ENCODE results near the gene EXOC4. TPM values are rescaled to one million over a fixed set of nuclear protein-coding genes. Genes with fewer than 3 reads are reported as not detected.

EXOC4 gene
- polyA plus RNA-seq, 3 donors, result 76.4 to 81.9 (median 78.9) TPM

DNA sequence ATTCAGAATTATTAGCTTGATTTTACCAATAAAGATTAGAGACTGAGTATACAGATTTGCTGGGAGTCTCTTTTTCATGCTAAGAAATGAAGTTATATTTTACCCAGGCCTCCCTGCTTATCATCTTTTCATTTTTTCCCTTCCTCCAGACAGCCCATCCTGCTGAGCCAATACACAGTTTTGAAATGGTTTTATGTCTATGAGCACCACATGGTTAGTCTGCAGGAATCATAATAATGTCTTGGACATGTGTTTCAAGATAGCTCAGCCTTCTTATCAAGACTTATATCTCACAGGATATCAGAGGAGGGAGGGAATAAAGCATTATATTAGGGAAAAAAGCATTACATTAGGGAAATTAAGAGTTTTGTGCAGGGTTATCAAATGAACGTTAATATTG, 157.1 kb downstream of the EXOC4 start:
- no peak for DNase-seq (ENCODE audit: low read depth in 3 of 3, low spot score in 2 of 3)

DNA sequence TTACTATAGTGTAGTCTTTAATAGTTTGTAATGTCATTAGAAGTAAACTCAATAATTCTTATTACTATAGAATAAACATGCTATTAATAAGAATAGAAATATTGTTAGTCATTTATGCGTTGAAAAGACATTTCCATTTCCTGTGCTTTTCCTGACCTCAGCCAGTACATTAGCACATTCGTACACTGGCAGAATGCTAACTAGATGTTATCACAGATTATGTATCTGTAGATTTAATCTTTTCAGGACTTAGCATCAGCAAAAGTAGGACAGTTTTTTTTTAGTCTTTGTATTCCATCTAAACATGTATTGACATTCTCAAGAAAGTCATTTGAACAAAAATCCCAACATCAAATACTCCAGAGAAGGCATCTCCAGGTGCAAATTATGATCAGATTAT, 158.5 kb downstream of the EXOC4 start:
- DNase-seq (ENCODE audit: low read depth in 3 of 3, low spot score in 2 of 3), result no peak

DNA sequence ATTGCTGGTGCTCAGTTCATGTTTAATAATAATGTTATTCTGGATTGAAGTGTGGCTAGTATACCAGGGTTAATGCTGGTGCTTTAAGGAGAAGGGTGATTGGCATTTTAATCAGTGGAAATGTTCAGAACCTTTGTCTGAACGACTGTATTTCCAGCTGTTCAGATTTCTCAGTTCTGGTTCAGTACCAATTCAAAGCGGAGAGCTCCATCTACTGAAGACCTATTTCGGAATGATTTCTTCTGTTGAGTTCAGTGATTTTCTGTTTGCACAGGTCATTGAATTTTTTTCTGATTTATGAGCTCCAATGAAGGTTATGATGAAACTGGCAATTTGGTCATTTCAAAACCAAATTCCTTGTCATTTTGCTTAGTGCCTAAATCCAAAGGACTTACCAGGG, 160.1 kb downstream of the EXOC4 start:
- DNase-seq (ENCODE audit: low read depth in 3 of 3, low spot score in 2 of 3), result no peak

DNA sequence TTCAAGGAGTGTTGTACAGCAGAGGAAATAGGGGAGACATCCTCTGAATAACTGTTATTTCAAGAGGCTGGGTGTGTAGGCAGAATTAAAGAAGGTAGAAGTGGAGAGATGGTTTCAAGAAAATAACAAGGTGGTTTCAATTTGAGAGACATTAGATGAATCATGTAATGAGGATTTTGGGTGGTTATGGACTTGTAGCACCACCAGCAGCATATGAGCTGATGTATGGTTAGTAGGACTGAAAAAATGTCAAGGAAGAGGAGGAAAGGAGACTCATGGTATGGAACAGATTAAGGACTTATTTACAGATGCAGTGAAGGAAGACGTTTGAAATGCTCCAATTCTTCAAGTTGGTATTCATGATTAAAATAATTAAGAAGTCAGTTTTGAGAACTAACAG, 166.2 kb downstream of the EXOC4 start:
- no peak for DNase-seq (ENCODE audit: low read depth in 3 of 3, low spot score in 2 of 3)

DNA sequence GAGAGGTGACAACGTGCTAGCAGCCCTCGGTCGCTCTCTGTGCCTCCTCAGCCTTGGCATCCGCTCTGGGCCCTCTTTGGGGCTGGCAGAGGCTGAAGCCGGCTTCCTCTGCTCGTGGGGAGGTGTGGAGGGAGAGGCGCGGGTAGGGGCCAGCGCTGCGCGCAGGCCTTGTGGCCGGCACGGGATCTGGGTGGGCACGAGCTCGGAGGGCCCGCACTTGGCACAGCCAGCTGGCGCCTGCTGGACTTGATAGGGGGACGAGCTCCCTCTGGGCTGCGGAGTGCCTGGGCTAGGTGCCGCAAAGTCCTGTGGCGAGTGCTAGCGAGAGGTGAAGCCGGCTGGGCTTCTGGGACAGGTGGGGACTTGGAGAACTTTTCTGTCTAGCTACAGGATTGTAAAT, 170.7 kb downstream of the EXOC4 start:
- DNase-seq (ENCODE audit: low read depth in 3 of 3, low spot score in 2 of 3), result no peak

DNA sequence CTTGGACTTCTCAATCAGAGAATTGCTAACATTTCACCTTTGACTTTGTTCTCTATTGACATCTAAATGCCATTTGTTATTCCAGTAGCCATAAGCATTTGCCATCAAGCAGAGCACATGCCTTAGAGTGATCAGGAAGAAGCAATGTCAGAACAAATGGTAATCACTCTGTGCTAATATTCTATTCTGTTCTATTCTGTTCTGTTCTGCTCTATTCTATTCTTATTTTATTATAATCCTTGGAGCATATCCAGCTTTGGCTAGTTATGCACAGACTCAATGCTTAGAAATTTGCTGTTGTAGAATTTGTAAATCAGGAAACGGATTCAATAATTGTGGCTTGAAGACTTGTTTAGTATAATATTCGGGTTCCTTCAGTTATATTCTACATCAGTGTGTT, 175.4 kb downstream of the EXOC4 start:
- no peak for DNase-seq (ENCODE audit: low read depth in 3 of 3, low spot score in 2 of 3)

DNA sequence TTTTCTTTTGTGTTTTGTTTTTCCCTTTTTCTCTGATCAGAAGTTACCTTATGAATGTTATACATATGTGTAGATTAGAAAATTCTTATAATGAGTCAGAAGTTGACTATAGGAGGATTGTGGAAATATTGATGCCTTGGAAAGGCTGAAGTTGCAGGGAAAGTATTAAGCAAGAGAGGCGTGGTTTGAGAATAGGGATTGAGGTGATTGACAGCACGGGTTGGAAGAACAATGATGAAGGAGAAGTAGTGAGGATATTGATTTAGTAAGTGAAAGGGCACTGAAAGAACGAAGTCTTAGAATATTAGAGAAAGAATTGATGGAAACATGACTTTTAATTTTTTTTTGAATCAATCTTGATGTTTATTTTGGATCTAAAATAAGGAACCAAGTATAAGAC, 176.0 kb downstream of the EXOC4 start:
- DNase-seq (ENCODE audit: low read depth in 3 of 3, low spot score in 2 of 3), result no peak

DNA sequence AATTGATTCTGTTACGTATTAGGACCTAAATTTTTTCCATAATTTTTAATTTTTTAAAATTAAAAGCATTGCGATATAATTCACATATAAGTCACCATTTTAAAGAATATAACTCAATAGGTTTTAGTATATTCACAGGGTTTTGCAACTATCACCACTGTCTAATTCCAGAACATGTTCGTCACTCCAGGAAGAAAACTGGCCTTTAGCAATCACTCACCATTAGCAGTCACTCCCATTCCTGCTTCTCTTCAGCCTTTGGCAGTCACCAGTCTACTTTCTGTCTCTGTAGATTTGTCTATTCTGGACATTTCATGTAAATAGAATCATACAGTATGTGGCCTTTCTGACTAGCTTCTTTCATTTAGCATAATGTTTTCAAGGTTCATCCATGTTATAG, 176.5 kb downstream of the EXOC4 start:
- DNase-seq (ENCODE audit: low read depth in 3 of 3, low spot score in 2 of 3), result no peak

DNA sequence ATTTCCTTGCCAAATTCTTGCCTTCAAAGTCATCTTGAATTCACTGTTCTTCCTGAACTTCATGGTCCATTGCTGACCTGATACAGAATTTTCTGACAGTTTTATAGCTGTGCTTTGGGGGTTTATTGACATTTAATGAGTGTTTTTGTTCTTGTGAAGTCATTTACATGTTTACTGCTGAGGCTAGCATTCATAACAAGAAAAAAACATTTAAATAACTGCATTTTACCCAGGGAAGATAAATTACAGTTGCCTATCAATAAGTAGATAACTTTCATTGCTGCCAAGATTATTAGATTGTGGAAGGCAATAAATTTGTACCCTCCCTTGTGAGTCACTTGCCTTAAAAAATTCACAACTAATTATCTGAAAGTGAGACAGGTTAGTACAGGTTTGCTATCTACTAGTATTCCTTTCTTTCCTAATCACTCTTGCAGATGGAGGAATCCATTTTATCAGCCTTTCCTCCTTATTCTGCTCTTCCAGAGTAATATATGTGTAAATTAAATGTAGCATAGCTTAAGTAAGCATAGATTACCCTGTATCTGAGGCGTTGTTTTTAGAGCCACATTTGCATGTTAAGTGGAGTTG, 178.4 kb downstream of the EXOC4 start:
- no peak for DNase-seq (ENCODE audit: low read depth in 3 of 3, low spot score in 2 of 3)

DNA sequence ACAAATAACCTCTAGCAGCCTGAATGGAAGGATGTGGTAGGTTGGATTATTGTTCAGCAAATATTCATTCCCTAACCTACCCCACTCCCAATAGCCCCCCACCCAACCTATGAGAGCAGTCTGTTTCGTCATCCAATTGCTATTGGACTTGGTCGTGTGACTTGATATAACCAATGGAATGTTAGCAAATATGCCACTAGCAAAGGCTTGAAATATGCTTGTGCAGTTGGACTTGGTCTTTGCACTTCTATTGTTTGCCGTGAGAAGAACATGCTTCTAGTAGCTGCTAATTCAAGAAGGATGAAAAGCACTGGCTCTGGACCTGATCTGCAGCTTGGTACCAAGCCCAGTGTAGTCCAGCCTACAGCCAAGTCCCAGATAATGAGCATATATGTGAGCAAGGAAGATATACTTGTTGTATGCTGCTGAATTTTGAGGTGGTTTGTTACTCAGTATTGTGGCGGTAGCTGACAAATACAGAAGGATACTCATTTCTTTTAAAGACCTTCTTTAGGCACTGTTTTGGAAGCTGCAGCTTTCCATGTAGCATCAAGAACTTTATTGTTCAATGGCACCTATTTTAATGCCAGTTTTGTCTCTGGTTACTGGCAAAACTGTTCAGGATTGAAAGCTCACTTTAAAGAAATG, 180.4 kb downstream of the EXOC4 start:
- DNase-seq (ENCODE audit: low read depth in 3 of 3, low spot score in 2 of 3), result no peak

DNA sequence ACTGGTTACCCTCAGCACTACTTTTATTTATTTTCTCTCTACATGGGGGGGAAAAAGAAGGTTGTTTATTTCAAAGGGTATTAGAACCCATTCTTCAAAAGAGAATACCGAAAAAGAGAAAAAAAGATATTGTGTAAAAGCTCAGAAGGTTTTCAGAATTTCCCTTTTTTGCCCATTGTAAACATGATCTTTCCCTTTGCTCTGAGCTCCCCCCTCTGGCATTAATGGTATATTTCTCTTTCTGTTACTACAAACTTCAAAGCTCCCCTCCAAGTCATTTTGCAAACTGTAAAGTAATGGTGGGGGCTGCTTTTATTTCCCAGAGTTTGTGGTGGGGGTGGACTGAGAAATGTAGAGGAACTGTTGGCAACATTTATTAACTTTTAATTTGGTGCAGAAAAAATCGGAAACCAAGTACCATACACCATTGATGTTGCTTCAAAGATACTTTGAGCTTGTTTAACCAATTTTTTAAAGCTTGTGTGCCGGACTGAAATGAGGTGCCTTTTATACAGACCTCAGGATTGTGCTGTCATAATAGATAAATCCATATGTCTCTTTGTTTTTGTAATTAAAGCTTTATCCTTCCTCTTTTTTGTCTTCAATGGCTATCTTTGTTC, 181.5 kb downstream of the EXOC4 start:
- DNase-seq (ENCODE audit: low read depth in 3 of 3, low spot score in 2 of 3), result peak in 2 of 3 donors; percentile 8 to 17

DNA sequence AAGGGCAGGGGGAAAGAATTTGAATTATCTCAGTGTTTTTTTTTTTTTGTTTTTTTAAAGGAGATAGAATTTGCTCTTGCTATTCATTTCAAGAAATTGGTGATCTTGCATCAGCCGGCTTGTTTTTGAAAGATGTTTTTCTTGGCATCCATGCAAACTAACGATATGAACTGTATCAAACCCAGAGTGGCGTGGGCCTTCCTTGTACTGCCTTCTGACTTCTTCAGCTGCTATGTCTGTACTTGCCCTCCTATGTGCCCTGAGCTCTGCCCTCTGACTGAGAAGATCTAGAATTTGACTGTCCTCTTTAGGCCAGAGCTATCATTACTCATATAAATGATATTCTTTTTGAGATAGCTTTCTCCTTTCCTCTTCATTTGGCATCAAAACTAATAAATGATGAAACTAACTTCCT, 183.1 kb downstream of the EXOC4 start:
- no peak for DNase-seq (ENCODE audit: low read depth in 3 of 3, low spot score in 2 of 3)

DNA sequence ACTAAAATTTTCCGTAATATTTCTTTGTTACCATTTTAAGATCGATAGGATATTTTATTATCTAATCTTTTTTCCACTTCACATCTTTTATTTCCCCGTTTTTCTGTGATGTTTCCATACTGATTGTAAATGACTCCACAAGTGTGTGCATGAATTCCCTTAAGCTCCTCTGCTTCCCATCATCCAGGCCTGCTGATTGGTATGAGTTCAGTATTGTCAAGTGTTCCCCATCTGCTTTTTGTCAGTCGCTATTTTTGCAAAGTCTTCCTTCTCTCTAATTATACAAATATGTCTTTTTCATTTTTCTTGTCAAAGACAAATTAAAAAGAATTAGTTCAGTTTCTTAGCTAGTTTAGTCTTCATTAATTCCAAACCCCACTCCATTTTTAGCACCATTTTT, 184.7 kb downstream of the EXOC4 start:
- no peak for DNase-seq (ENCODE audit: low read depth in 3 of 3, low spot score in 2 of 3)

DNA sequence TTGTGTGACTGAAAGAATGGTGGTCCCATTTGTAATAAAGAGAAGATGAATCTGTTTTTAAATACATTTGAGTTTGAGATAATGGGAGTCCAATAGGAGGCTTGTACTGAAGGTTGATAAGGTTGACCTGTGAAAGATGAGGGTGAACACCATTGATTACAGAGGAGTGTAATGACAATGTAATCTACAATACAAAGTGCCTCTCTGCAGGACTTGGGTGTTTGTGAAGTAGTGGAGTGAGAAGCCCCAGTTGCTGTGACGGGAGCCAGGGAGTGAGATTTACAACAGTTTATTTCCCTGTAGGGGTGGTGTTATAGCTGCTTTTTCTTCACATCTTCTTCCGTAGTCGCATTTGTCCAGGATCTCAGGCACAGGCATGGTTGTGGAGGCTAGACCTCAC, 189.9 kb downstream of the EXOC4 start:
- DNase-seq (ENCODE audit: low read depth in 3 of 3, low spot score in 2 of 3), result no peak

DNA sequence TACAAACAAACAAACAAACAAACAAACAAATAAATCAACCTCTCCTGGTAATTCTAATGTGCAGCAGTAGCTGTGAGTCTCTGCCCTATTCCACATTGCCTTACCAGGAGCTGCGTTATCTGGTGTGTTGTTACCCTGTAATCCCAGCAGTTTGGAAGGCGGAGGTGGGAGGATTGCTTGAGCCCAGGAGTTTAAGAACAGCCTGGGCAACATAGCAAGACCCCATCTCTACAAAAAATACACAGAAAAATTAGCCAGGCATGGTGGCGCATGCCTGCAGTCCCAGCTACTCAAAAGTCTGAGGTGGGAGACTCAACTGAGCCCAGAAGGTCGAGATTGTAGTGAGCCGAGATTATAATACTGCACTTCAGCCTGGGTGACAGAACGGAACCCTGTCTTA, 192.7 kb downstream of the EXOC4 start:
- DNase-seq (ENCODE audit: low read depth in 3 of 3, low spot score in 2 of 3), result no peak

DNA sequence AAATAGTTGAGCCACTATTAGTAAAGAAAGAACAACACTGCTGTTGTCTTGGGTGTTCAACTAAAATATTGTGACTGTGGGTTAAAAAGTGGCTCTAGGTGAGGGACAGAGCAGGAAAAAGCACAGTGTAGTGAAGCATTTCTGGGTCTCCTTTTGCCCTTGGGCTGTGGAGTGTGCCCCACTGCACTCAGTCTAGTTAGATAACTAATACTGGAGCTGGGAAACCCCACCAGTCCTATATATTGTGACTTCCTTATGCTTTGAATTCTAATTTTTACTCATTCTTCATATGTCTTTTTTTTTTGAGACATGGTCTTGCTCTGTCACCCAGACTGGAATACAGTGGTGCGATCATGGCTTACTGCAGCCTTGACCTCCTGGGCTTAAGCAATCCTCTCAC, 195.1 kb downstream of the EXOC4 start:
- no peak for DNase-seq (ENCODE audit: low read depth in 3 of 3, low spot score in 2 of 3)

DNA sequence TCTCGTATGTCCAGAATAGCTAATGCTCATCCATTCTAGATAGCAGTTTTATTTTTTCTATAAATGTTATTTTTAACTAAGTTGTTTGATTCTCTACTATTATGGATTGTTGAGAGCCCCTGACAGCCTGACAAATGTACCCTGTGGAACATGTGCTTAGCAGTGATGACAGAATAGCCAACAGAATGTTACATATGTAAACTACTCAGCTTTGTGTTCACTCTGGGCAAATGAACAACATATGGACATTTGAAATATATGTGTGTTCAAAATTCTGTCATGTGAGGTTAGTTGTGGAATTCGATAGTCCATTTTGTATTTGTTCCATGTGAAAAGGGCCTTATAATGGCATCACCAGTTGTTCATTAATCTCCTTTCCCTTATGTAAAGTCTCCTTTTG, 199.7 kb downstream of the EXOC4 start:
- no peak for DNase-seq (ENCODE audit: low read depth in 3 of 3, low spot score in 2 of 3)

DNA sequence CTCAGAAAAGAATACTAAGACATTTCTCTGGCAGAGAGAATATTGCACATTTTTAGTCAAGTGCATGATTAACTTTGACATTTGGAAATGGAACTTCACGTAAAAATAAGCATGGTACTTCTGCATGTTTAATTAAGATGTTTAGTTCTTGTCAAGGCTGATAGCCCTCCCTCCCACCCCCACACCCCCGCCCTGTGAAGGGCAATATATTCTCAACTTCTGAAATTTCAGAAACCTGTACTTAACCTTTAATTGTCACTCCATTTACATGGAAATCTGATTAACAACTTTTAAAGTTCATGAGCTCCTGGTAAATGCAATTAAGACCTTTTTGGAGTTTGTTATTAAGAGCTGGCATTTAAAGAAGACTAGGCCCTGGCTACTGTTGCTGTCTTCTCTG, 205.8 kb downstream of the EXOC4 start:
- no peak for DNase-seq (ENCODE audit: low read depth in 3 of 3, low spot score in 2 of 3)

DNA sequence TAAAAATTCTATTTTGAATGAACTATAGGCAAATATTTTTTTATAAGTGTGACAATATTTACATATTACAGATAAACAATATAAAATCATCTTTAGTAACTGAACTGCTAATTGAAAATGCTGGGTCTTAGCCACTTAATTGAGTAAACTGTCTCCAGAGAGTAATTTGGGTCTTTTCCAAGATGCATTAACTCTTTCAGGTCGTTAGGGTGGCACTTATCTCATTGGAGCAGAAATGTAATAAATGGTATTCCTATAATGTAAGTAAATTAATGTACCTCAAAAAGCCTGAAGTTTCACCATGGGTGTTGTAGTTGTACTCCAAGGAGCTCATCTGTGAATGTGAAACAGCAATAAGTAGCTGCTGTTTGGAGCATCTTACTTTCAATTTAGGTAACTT, 208.5 kb downstream of the EXOC4 start:
- no peak for DNase-seq (ENCODE audit: low read depth in 3 of 3, low spot score in 2 of 3)

DNA sequence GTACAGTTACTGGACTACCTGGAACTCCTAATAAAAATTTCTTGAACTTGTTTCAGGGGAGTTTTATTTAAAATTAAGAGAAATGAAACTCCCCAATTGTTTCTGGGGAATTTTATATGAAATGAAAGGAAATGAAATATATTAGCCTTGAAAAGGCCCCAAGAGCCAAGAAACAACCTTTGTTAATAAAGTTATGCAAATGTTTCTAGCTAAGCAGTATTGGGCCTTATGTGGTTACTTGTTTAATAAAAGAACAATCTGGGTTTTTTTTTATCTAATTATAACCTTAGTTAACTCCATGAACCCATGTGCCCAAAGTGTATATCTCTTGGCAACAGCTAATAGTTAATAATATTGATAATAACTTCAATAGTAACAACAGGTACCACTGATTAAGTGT, 222.8 kb downstream of the EXOC4 start:
- DNase-seq (ENCODE audit: low read depth in 3 of 3, low spot score in 2 of 3), result no peak

DNA sequence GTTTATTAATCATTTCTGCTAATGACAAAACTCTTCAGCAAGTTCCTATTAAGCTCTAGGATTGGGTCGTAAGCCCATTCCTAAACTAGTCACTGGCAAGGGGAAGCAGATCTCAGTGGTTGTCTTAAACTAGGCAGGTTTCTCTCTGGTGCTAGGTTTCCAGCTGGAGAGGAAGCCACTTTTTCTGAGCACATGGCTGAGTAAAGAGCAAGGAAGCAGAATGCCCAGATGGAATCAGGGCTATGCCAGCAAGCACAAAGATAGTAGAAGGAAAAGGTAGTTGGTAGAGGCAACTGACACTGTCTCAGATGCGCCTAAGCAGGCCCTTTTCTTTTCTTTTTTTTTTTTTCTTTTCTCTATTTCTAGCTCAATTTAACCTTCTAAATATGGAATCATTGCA, 224.9 kb downstream of the EXOC4 start:
- no peak for DNase-seq (ENCODE audit: low read depth in 3 of 3, low spot score in 2 of 3)

DNA sequence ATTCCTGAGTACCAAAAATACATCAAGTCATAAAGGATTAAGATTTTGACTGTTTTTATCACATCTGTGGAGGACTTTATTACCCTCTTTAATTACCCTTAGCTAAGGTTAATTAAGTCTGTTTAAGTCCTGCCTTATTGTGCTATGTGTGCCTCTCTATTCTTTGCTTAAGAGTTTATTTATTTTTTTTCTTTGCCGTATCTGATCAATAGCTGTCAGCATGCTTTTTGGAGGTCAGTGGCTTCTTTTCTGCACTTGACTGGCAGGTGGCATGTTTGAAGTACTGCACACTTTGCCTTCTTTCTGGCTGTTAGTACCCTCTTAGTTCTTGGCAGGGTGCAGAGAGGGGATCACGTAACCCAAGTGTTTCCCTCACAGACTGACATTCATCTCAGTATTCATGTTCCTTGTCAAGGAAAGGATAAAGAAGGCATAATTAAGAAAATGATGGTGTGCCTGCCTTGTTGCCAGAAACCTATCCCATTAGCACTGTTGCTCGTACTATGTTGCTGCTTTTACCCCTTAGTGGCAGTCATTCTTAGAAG, 225.8 kb downstream of the EXOC4 start:
- DNase-seq (ENCODE audit: low read depth in 3 of 3, low spot score in 2 of 3), result no peak
